Osteocyte (in vitro differentiated cells): ENCODE results near the gene LONRF2. TPM values are rescaled to one million over a fixed set of nuclear protein-coding genes. Genes with fewer than 3 reads are reported as not detected.

Experiments used
- DNase-seq: peaks from one replicate; pipeline ENCODE4 v3.0.0; 2021; ENCODE audit warnings: mixed read lengths; ENCODE audit not compliant: unreplicated experiment; ENCODE audit errors: extremely low spot score
- H3K27ac Mint-ChIP-seq: one replicate; pipeline ENCODE4 v1.8.0; 2021; ENCODE audit warnings: mild to moderate bottlenecking, mixed read lengths; ENCODE audit not compliant: unreplicated experiment
- H3K27me3 Mint-ChIP-seq: one replicate; pipeline ENCODE4 v1.8.0; 2021; ENCODE audit warnings: mixed read lengths; ENCODE audit not compliant: unreplicated experiment
- H3K36me3 Mint-ChIP-seq: one replicate; pipeline ENCODE4 v1.8.0; 2021; ENCODE audit warnings: mixed read lengths; ENCODE audit not compliant: unreplicated experiment
- H3K4me1 Mint-ChIP-seq: one replicate; pipeline ENCODE4 v1.8.0; 2021; ENCODE audit warnings: mixed read lengths; ENCODE audit not compliant: unreplicated experiment
- H3K4me3 Mint-ChIP-seq: one replicate; pipeline ENCODE4 v1.8.0; 2021; ENCODE audit warnings: mild to moderate bottlenecking, moderate library complexity, mixed read lengths; ENCODE audit not compliant: unreplicated experiment
- H3K9me3 Mint-ChIP-seq: one replicate; pipeline ENCODE4 v1.8.0; 2021; ENCODE audit warnings: mixed read lengths; ENCODE audit not compliant: unreplicated experiment
- total RNA-seq: library from RNA; stranded (reverse); gene quantifications from 2 replicates; pipeline ENCODE4 v1.2.1, GENCODE V29; 2021
- TF ChIP-seq, protein P1 (sequence below): fragments of 200-600 bp; sonication (generic); IDR thresholded peaks from 2 replicates; pipeline ENCODE4 v1.5.0; 2021; ENCODE audit warnings: antibody characterized with exemption, mild to moderate bottlenecking, moderate library complexity

Gene LONRF2
- total RNA-seq, 1 donor from 2014 or later = 0.32 TPM

DNA sequence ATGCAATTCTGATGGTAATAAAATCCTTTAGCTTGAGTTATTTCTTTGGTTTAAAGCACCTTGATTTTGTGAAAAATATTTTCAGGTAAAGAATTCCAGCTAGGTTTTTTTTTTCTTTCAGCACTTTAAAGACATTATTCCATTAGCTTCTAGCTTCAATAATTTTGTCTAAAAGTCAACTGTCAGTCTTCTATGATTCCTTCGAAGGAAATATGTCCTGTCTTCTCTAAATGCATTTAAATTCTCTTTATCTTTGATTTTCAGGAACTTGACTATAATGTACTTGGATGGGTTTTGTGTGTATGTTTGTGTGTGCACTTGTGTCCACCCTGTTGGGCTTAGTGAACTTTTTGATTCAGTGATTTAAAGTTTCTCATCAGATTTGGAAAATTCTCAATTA, 4.7 kb downstream of the LONRF2 start:
- H3K27me3 Mint-ChIP-seq = peaks cover 62% of the 10 kb centered on the region
- DNase-seq = no peak
- peaks cover 18% of the 10 kb centered on the region for H3K9me3 Mint-ChIP-seq
- H3K36me3 Mint-ChIP-seq = peaks cover 7% of the 10 kb centered on the region
- no peak overlapping the region for H3K4me3 Mint-ChIP-seq
- peaks cover 2% of the 10 kb centered on the region for H3K4me1 Mint-ChIP-seq
- TF ChIP-seq, protein P1, sequence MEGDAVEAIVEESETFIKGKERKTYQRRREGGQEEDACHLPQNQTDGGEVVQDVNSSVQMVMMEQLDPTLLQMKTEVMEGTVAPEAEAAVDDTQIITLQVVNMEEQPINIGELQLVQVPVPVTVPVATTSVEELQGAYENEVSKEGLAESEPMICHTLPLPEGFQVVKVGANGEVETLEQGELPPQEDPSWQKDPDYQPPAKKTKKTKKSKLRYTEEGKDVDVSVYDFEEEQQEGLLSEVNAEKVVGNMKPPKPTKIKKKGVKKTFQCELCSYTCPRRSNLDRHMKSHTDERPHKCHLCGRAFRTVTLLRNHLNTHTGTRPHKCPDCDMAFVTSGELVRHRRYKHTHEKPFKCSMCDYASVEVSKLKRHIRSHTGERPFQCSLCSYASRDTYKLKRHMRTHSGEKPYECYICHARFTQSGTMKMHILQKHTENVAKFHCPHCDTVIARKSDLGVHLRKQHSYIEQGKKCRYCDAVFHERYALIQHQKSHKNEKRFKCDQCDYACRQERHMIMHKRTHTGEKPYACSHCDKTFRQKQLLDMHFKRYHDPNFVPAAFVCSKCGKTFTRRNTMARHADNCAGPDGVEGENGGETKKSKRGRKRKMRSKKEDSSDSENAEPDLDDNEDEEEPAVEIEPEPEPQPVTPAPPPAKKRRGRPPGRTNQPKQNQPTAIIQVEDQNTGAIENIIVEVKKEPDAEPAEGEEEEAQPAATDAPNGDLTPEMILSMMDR = no peak
- H3K27ac Mint-ChIP-seq = no peak overlapping the region

GRCh38 chr2:100309973-100310719, 12.2 kb downstream of the LONRF2 start:
- Mint-ChIP-seq H3K4me1 (no peaks in the 10 kb centered on the region), H3K27ac (no peak overlapping the region), H3K4me3 (no peak overlapping the region), H3K9me3 (no peaks in the 10 kb centered on the region), H3K36me3 (no peaks in the 10 kb centered on the region), H3K27me3 (peaks cover 77% of the 10 kb centered on the region)
- DNase-seq = no peak
- TF ChIP-seq, protein P1 = no peak

- no peak overlapping the region for H3K4me3 Mint-ChIP-seq
- no peaks in the 10 kb centered on the region for H3K4me1 Mint-ChIP-seq
- no peak for DNase-seq
- no peaks in the 10 kb centered on the region for H3K36me3 Mint-ChIP-seq
- H3K9me3 Mint-ChIP-seq = no peaks in the 10 kb centered on the region
- TF ChIP-seq, protein P1 = no peak
- no peak overlapping the region for H3K27ac Mint-ChIP-seq
- peaks cover 71% of the 10 kb centered on the region for H3K27me3 Mint-ChIP-seq
These were observed 13.0 kb downstream of the LONRF2 start for GRCh38 chr2:100309311-100309710.

GRCh38 chr2:100303744-100304143, 18.6 kb downstream of the LONRF2 start:
- Mint-ChIP-seq H3K27ac (no peak overlapping the region), H3K4me1 (no peaks in the 10 kb centered on the region), H3K27me3 (peaks cover 68% of the 10 kb centered on the region), H3K9me3 (peaks cover 15% of the 10 kb centered on the region), H3K36me3 (peaks cover 4% of the 10 kb centered on the region), H3K4me3 (no peak overlapping the region)
- TF ChIP-seq, protein P1 = no peak
- no peak for DNase-seq

- Mint-ChIP-seq H3K27ac (no peak overlapping the region), H3K4me3 (no peak overlapping the region), H3K27me3 (peaks cover 72% of the 10 kb centered on the region)
These were observed 19.8 kb downstream of the LONRF2 start for GRCh38 chr2:100302585-100302892.

More at GRCh38 chr2:100302585-100302892, 19.8 kb downstream of the LONRF2 start:
- Mint-ChIP-seq H3K9me3 (peaks cover 15% of the 10 kb centered on the region), H3K4me1 (no peaks in the 10 kb centered on the region), H3K36me3 (peaks cover 4% of the 10 kb centered on the region)
- DNase-seq = no peak
- TF ChIP-seq, protein P1 = no peak
